Kidney (tissue), 14 donors: ENCODE measurements around the gene HNRNPUL1. TPM values are rescaled to one million over a fixed set of nuclear protein-coding genes. Genes with fewer than 3 reads are reported as not detected.

Source experiments
- DNase-seq, 5 donors: peaks; one replicate each; pipeline ENCODE4 v3.0.0-alpha.2; 2013 to 2020
- FAIRE-seq: peaks from 2 replicates; lab custom pipeline; 2012; peaks lifted over from hg19 to GRCh38; lab: Jason Lieb, UNC
- H3K27ac ChIP-seq, 2 donors: one replicate each; pipeline ENCODE4 v1.7.0; 2013; ENCODE audit warnings: low read depth in 2 of 2, low read length in 2 of 2, inconsistent platforms in 1 of 2
- H3K27me3 ChIP-seq: one replicate; pipeline ENCODE4 v1.7.1; 2013; ENCODE audit warnings: low read length, inconsistent platforms; ENCODE audit not compliant: control insufficient read depth, insufficient read depth
- H3K36me3 ChIP-seq, 3 donors: one replicate each; pipeline versions ENCODE4 v1.7.0 to v1.7.1; 2013; ENCODE audit warnings: low read length in 3 of 3, control low read depth in 1 of 3, inconsistent platforms in 1 of 3; ENCODE audit not compliant: insufficient read depth in 3 of 3, control insufficient read depth in 2 of 3
- H3K4me1 ChIP-seq, 3 donors: one replicate each; pipeline versions ENCODE4 v1.7.0 to v1.7.1; 2013; ENCODE audit warnings: low read length in 3 of 3, inconsistent platforms in 1 of 3, low read depth in 1 of 3; ENCODE audit not compliant: control insufficient read depth in 2 of 3, insufficient read depth in 2 of 3
- H3K4me3 ChIP-seq, 3 donors: one replicate each; pipeline versions ENCODE4 v1.7.0 to v1.8.1; 2013; ENCODE audit warnings: low read length in 3 of 3, control low read depth in 1 of 3, inconsistent platforms in 1 of 3
- H3K9ac ChIP-seq, 3 donors: one replicate each; pipeline versions ENCODE4 v1.7.0 to v1.7.1; 2013; ENCODE audit warnings: low read length in 3 of 3, control low read depth in 1 of 3, inconsistent platforms in 1 of 3
- H3K9me3 ChIP-seq, 3 donors: one replicate each; pipeline versions ENCODE4 v1.7.0 to v1.7.1; 2013; ENCODE audit warnings: low read length in 3 of 3, control low read depth in 1 of 3, inconsistent platforms in 1 of 3; ENCODE audit not compliant: control insufficient read depth in 2 of 3, insufficient read depth in 1 of 3
- CTCF ChIP-seq: IDR thresholded peaks from 3 replicates; pipeline ENCODE4 v1.5.1; 2012; ENCODE audit warnings: mild to moderate bottlenecking, moderate library complexity, borderline replicate concordance; ENCODE audit not compliant: insufficient read depth; ENCODE audit errors: extremely low read depth
- intact Hi-C: fragments of 100-400 bp; cut with DNase I; formaldehyde crosslinking; loops from one replicate; pipeline ENCODE4 v1.11.1; 2022
- polyA plus RNA-seq: library from polyadenylated mRNA; stranded (reverse); fragments of 350-450 nt; fragmentation: Illumina TruSeq; extraction: RNeasy Lipid Tissue Mini Kit (QIAGEN cat#74804); gene quantifications from one replicate; pipeline ENCODE4 v1.2.3, GENCODE V29; 2014; ENCODE audit warnings: low read depth, low replicate concordance; ENCODE audit not compliant: insufficient read depth
- total RNA-seq: library from RNA; stranded (reverse); fragmentation: NEBNext Ultra II Directional; extraction: Animal tissue kit (Norgen Biotek cat#: 25700); gene quantifications from one replicate; pipeline ENCODE4 v1.2.1, GENCODE V29; 2021
- donor health status: control.
- donor health status: control.
- donor health status: control.
- donor health status: control.
- donor health status: control.
- donor health status: DM: yes; HTN: yes; CAD: no.
- donor health status: Normal renal cell carcinoma (clear cell type).

The HNRNPUL1 gene
- total and polyA plus RNA-seq, 2 donors from 2014 or later, result 51.0 to 182 TPM

DNA sequence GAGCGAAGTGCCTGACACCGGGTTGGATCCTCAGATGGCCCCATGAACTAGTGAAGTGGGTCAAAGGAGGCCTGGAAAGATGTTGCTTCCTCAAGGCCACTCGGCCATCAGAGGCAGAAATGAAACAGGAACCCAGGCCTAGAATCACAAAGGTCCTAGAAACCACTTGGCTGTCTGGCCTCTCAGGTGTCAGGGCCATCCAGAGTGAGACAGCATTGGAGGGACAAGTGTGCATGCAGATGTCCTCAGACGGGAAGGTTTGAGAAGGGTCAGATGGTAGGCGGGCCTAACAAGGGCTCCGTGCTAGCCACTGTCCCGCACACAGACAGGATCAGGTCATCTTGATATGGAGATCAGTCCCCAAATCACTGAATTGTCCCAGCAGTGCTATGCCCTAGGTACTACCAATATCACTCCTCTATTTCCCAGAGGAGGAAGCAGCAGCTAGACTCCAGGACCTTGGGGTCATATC, 60.1 kb downstream of the HNRNPUL1 start:
- FAIRE-seq, result no peak

GRCh38 chr19:41324921-41325639, 60.9 kb downstream of the HNRNPUL1 start:
- TF ChIP-seq CTCF, result no peak
- Histone ChIP-seq H3K4me3 (peak overlapping the region; percentile 28 to 32 (median 32)), H3K4me1 (peaks cover 9 to 67% (median 35%) of the 10 kb centered on the region in 3 donors), H3K27ac (peak overlapping the region; percentile 63 to 65), H3K9me3 (no peaks in the 10 kb centered on the region), H3K27me3 (no peaks in the 10 kb centered on the region), H3K36me3 (peaks cover 0 to 3% (median 0%) of the 10 kb centered on the region in 3 donors), H3K9ac (peak overlapping the region in 2 of 3 donors; percentile 16 to 51)
- DNase-seq (peak; percentile 40 to 92 (median 67)), FAIRE-seq (no peak)
- intact Hi-C loops, result no loop called here

More for the DNA sequence above, 60.1 kb downstream of the HNRNPUL1 start:
- intact Hi-C loops, result no loop called here
- no peak for DNase-seq
- peak overlapping the region; percentile 63 to 70 for H3K27ac ChIP-seq
- H3K27me3 ChIP-seq, result no peaks in the 10 kb centered on the region
- TF ChIP-seq CTCF, result no peak
- peaks cover 0 to 6% (median 6%) of the 10 kb centered on the region in 3 donors for H3K36me3 ChIP-seq
- H3K4me3 ChIP-seq, result no peak overlapping the region
- H3K4me1 ChIP-seq, result peaks cover 9 to 67% (median 35%) of the 10 kb centered on the region in 3 donors
- no peaks in the 10 kb centered on the region for H3K9me3 ChIP-seq
- H3K9ac ChIP-seq, result peak overlapping the region in 1 of 3 donors; percentile 48

DNA sequence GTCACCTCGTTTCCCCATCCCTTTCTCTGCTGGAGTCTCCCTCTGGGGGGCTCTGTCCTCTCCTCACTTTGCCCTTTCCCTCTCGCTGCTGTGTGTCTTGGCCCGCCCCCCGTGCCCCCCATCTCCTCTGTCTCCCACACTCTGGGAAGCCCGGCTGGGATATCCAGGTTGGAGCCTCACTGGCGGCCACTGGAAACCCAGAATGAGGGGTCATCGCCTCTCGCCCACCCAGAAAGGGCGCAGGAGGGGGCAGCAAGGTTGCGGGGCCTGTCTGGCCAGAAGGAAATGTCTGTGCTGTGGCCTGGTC, 61.4 kb downstream of the HNRNPUL1 start:
- Histone ChIP-seq H3K4me1 (peaks cover 9 to 67% (median 35%) of the 10 kb centered on the region in 3 donors), H3K9ac (peak overlapping the region in 1 of 3 donors; percentile 51), H3K27ac (peak overlapping the region; percentile 63 to 65), H3K27me3 (no peaks in the 10 kb centered on the region), H3K36me3 (peaks cover 0 to under 1% (median 0%) of the 10 kb centered on the region in 3 donors), H3K9me3 (no peaks in the 10 kb centered on the region), H3K4me3 (peak overlapping the region in 1 of 3 donors; percentile 32)
- DNase-seq (no peak), FAIRE-seq (no peak)
- intact Hi-C loops, result no loop called here
- no peak for TF ChIP-seq CTCF
